GM19240 (cell line): Measurements from ENCODE around the gene WDR13.

Source experiments
- DNase-seq: peaks from one replicate; pipeline ENCODE4 v3.0.0; 2011; ENCODE audit warnings: low spot score; ENCODE audit not compliant: insufficient read length

WDR13 gene

GRCh38 chrX:48592971-48593370, 4.3 kb upstream of the WDR13 start:
- DNase-seq, result no peak

- DNase-seq, result no peak
Measured at GRCh38 chrX:48595929-48596328, 1.4 kb upstream of the WDR13 start.

GRCh38 chrX:48598614-48599013, 1.3 kb downstream of the WDR13 start:
- DNase-seq, result no peak

- DNase-seq, result no peak
Measured at GRCh38 chrX:48599341-48599740, 2.0 kb downstream of the WDR13 start.

- DNase-seq, result no peak
Measured at GRCh38 chrX:48600226-48600625, 2.9 kb downstream of the WDR13 start.

- no peak for DNase-seq
Measured at GRCh38 chrX:48601741-48602394, 4.6 kb downstream of the WDR13 start.

GRCh38 chrX:48604701-48605100, 7.4 kb downstream of the WDR13 start:
- no peak for DNase-seq

GRCh38 chrX:48606091-48606490, 8.8 kb downstream of the WDR13 start:
- no peak for DNase-seq

GRCh38 chrX:48611703-48612102, 14.4 kb downstream of the WDR13 start:
- DNase-seq, result no peak

GRCh38 chrX:48613502-48614160, 16.3 kb downstream of the WDR13 start:
- no peak for DNase-seq

- no peak for DNase-seq
Measured at GRCh38 chrX:48616576-48616975, 19.3 kb downstream of the WDR13 start.

- DNase-seq, result no peak
Measured at GRCh38 chrX:48617542-48618340, 20.4 kb downstream of the WDR13 start.

GRCh38 chrX:48626401-48627298, 29.4 kb downstream of the WDR13 start:
- DNase-seq, result no peak

GRCh38 chrX:48631376-48632090, 34.2 kb downstream of the WDR13 start:
- peak; percentile 45 for DNase-seq

- no peak for DNase-seq
Measured at GRCh38 chrX:48632207-48632606, 34.9 kb downstream of the WDR13 start.

GRCh38 chrX:48636301-48636700, 39.0 kb downstream of the WDR13 start:
- DNase-seq, result no peak

GRCh38 chrX:48636776-48637175, 39.5 kb downstream of the WDR13 start:
- DNase-seq, result no peak

- no peak for DNase-seq
Measured at GRCh38 chrX:48645669-48646068, 48.4 kb downstream of the WDR13 start.

GRCh38 chrX:48648336-48648751, 51.1 kb downstream of the WDR13 start:
- DNase-seq, result no peak

- no peak for DNase-seq
Measured at GRCh38 chrX:48649102-48649501, 51.8 kb downstream of the WDR13 start.
